ENCODE data around the gene TSPAN33. TPM values are rescaled to one million over a fixed set of nuclear protein-coding genes. Genes with fewer than 3 reads are reported as not detected.

TSPAN33 gene
- total and polyA plus RNA-seq, 2 of the 13 experiments (the other 11 are each of a cell fraction or from before 2014, with no cell fraction given), result 15.3 to 16.5 TPM

GRCh38 chr7:129146237-129146979 is 1.9 kb downstream of the TSPAN33 start:
- Histone ChIP-seq H3K9me3 (ENCODE audit: low read length) (no peaks in the 10 kb centered on the region), H3K4me2 (ENCODE audit: low read depth, low read length) (0 out of 2 replicates have a peak overlapping the region, but pooled peaks have one; percentile 91), H2AFZ (ENCODE audit: low read length) (no peak overlapping the region), H3K79me2 (ENCODE audit: insufficient read depth, low read length) (no peaks in the 10 kb centered on the region), H3K4me1 (ENCODE audit: insufficient read depth, low read length) (peaks cover 35% of the 10 kb centered on the region), H3K9ac (ENCODE audit: insufficient read depth, low read depth, low read length) (no peak overlapping the region), H3K36me3 (replicated peaks in 1 of 2; ENCODE audit: control insufficient read depth in 1 of 2, insufficient read depth in 2 of 2, low read length in 2 of 2) (no peaks in the 10 kb centered on the region), H3K4me3 (replicated peaks in 1 of 3; ENCODE audit: insufficient read depth in 1 of 3, low read depth in 2 of 3, low read length in 3 of 3) (no peak overlapping the region), H4K20me1 (ENCODE audit: insufficient read depth, low read length) (no peaks in the 10 kb centered on the region), H3K27ac (ENCODE audit: extremely low read length, insufficient read depth, low read length) (no peak overlapping the region), H3K27me3 (ENCODE audit: control insufficient read depth in 1 of 2, insufficient read depth in 2 of 2, low read length in 2 of 2) (peaks cover 0 to 17% of the 10 kb centered on the region in 2 experiments; a peak in 2 of 5 replicates)
- ATAC-seq (no peak), DNase-seq (ENCODE audit: low spot score) (no peak), FAIRE-seq (peak; percentile 36)
- no peak for TF ChIP-seq STAG1 (CRISPR knock-in tag; IDR thresholded peaks at IDR 0.05)
- TF ChIP-seq TFAP4 (IDR thresholded peaks at IDR 0.05; ENCODE audit: borderline replicate concordance, low read depth), result peak; percentile 43; the same call in 1 of the 2 replicates
- no peak for TF ChIP-seq KDM1A (CRISPR knock-in tag; IDR thresholded peaks at IDR 0.05)
- no peak for TF ChIP-seq ZNF577 (CRISPR knock-in tag; IDR thresholded peaks at IDR 0.05; ENCODE audit: borderline replicate concordance, low read depth)
- TF ChIP-seq HNF4A (CRISPR knock-in tag; IDR thresholded peaks at IDR 0.05), result peak; percentile 20; the same call in 1 of the 2 replicates
- TF ChIP-seq CAMTA2 (CRISPR knock-in tag; IDR thresholded peaks at IDR 0.05; ENCODE audit: borderline replicate concordance), result no peak
- WGBS (ENCODE audit: low lambda C conversion rate), result 75% methylated on average over 8 of the region's 8 CpGs
- POLR2A ChIA-PET, result no interaction called here
- intact Hi-C loops (cut with micrococcal nuclease; ENCODE audit: unreplicated experiment), result no loop called here
- in situ Hi-C loops (cut with HindIII; ENCODE audit: extremely low pct_ligation_motif_present, low pct_unique_long_range_greater_than_20kb), result no loop called here
- CTCF ChIA-PET (ENCODE audit: low intra/inter-chr PET ratio, low total read pairs), result no interaction called here
- BruUV-seq (replicated peaks), result TSS peak; percentile 43

DNA sequence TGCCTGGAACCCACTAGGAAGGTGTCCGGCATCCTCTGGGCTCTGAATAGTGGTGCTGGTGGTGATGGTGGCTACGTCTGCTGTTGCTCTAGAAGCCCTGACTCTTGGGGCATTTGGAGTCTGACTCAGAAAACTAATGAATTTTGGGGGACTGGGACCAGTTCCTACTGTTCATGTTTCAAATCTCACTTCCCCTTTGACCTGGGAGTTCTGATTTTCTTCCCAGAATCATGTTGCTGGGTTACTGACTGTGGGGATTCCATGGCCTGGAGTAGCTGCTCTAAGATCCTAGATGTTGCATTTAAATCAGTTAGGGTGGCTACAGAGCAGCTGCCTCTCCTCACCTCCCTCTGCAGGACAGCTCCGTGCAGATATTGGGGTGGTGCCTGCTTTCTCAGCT is 3.2 kb downstream of the TSPAN33 start:
- Histone ChIP-seq H2AFZ (ENCODE audit: low read length) (no peak overlapping the region), H3K9ac (ENCODE audit: insufficient read depth, low read depth, low read length) (no peak overlapping the region), H3K4me2 (ENCODE audit: low read depth, low read length) (no peak overlapping the region), H3K36me3 (replicated peaks in 1 of 2; ENCODE audit: control insufficient read depth in 1 of 2, insufficient read depth in 2 of 2, low read length in 2 of 2) (no peaks in the 10 kb centered on the region), H3K79me2 (ENCODE audit: insufficient read depth, low read length) (no peaks in the 10 kb centered on the region), H3K27ac (ENCODE audit: extremely low read length, insufficient read depth, low read length) (no peak overlapping the region), H3K4me1 (ENCODE audit: insufficient read depth, low read length) (peaks cover 35% of the 10 kb centered on the region), H3K9me3 (ENCODE audit: low read length) (no peaks in the 10 kb centered on the region), H3K4me3 (replicated peaks in 1 of 3; ENCODE audit: insufficient read depth in 1 of 3, low read depth in 2 of 3, low read length in 3 of 3) (no peak overlapping the region), H4K20me1 (ENCODE audit: insufficient read depth, low read length) (no peaks in the 10 kb centered on the region), H3K27me3 (ENCODE audit: control insufficient read depth in 1 of 2, insufficient read depth in 2 of 2, low read length in 2 of 2) (peaks cover 0 to 11% of the 10 kb centered on the region in 2 experiments; a peak in 2 of 5 replicates)
- no peak for FAIRE-seq
- ATAC-seq, result no peak
- intact Hi-C loops (cut with micrococcal nuclease; ENCODE audit: unreplicated experiment), result no loop called here
- no peak for DNase-seq (ENCODE audit: low spot score)
- CTCF ChIA-PET (ENCODE audit: low intra/inter-chr PET ratio, low total read pairs), result no interaction called here
- in situ Hi-C loops (cut with HindIII; ENCODE audit: extremely low pct_ligation_motif_present, low pct_unique_long_range_greater_than_20kb), result no loop called here
- POLR2A ChIA-PET, result no interaction called here
- BruUV-seq (replicated peaks), result no TSS peak
- 75% methylated on average over 2 of the region's 3 CpGs for WGBS (ENCODE audit: low lambda C conversion rate)
- no peak for TF ChIP-seq ZNF18 (CRISPR knock-in tag; IDR thresholded peaks at IDR 0.05; ENCODE audit: insufficient replicate concordance)
- no peak for TF ChIP-seq ZNF33A (CRISPR knock-in tag; IDR thresholded peaks at IDR 0.05; ENCODE audit: borderline replicate concordance)
- TF ChIP-seq, protein P1, sequence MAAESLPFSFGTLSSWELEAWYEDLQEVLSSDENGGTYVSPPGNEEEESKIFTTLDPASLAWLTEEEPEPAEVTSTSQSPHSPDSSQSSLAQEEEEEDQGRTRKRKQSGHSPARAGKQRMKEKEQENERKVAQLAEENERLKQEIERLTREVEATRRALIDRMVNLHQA (CRISPR knock-in tag; IDR thresholded peaks at IDR 0.05), result no peak
- TF ChIP-seq, protein P2, sequence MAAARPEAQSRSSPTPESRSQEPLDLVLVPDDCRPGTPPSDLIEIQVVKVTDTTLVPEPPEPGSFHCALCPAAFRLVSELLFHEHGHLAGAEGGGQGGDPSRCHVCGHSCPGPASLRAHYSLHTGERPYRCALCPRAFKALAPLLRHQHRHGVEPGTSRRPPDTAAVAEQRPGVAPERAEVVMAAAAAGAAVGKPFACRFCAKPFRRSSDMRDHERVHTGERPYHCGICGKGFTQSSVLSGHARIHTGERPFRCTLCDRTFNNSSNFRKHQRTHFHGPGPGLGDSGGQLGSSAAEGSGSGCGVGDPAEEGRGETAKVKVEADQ (CRISPR knock-in tag; IDR thresholded peaks at IDR 0.05; ENCODE audit: borderline replicate concordance), result no peak
- TF ChIP-seq MEIS2 (CRISPR knock-in tag; IDR thresholded peaks at IDR 0.05), result no peak
- TF ChIP-seq, protein P3, sequence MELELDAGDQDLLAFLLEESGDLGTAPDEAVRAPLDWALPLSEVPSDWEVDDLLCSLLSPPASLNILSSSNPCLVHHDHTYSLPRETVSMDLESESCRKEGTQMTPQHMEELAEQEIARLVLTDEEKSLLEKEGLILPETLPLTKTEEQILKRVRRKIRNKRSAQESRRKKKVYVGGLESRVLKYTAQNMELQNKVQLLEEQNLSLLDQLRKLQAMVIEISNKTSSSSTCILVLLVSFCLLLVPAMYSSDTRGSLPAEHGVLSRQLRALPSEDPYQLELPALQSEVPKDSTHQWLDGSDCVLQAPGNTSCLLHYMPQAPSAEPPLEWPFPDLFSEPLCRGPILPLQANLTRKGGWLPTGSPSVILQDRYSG (CRISPR knock-in tag; IDR thresholded peaks at IDR 0.05), result no peak

Data from HepG2 (cell line).